IMR-90 (cell line): Measurements from ENCODE around the gene AMELX. TPM values are rescaled to one million over a fixed set of nuclear protein-coding genes. Genes with fewer than 3 reads are reported as not detected.

Experiments
- ATAC-seq: fragments of 200-7000 bp; cut with Tn5 transposase; 2 replicates; pipeline ENCODE4 v1.9.1; 2020; ENCODE audit warnings: low read depth, mild to moderate bottlenecking, moderate library complexity
- BruUV-seq: library from RNA; stranded (reverse); fragments of 400-500 nt; replicated peaks from 2 replicates; lab custom pipeline; 2021; lab: Mats Ljungman, UMichigan
- CTCF ChIA-PET: fragments of 300-600 bp; formaldehyde crosslinking; extraction: SDS; loops from one replicate; lab custom pipeline; 2021; ENCODE audit warnings: antibody characterized with exemption; lab: Yijun Ruan, JAX
- POLR2A ChIA-PET: fragments of 300-600 bp; sonication (Branson Sonifier 250); formaldehyde crosslinking; loops from one replicate; lab custom pipeline; 2022; ENCODE audit warnings: antibody characterized with exemption; ENCODE audit not compliant: unreplicated experiment; lab: Charles Lee
- DNase-seq: peaks from one replicate; pipeline ENCODE4 v3.0.0; 2013
- H2AFZ ChIP-seq: replicated peaks from 2 replicates; pipeline ENCODE3; 2013; ENCODE audit warnings: low read length, mild to moderate bottlenecking; ENCODE audit not compliant: poor library complexity
- H2AK5ac ChIP-seq: 2 replicates; pipeline ENCODE4 v1.6.1; 2013; ENCODE audit warnings: low read depth, low read length, inconsistent platforms
- H2AK9ac ChIP-seq: replicated peaks from 2 replicates; pipeline ENCODE3; 2013; ENCODE audit warnings: mild to moderate bottlenecking, low read depth, low read length, moderate library complexity; ENCODE audit not compliant: poor library complexity
- H2BK120ac ChIP-seq: 2 replicates; pipeline ENCODE4 v1.6.1; 2013; ENCODE audit warnings: low read depth, low read length, inconsistent platforms
- H2BK15ac ChIP-seq: 3 replicates; pipeline ENCODE4 v1.6.1; 2013; ENCODE audit warnings: low read depth, low read length, inconsistent platforms
- H2BK20ac ChIP-seq: 2 replicates; pipeline ENCODE4 v1.6.1; 2013; ENCODE audit warnings: low read depth, mild to moderate bottlenecking, inconsistent platforms, low read length, moderate library complexity
- H2BK5ac ChIP-seq: 2 replicates; pipeline ENCODE4 v1.6.1; 2013; ENCODE audit warnings: mild to moderate bottlenecking, low read depth, low read length, inconsistent platforms; ENCODE audit not compliant: poor library complexity, severe bottlenecking
- H3K14ac ChIP-seq: replicated peaks from 2 replicates; pipeline ENCODE4 v1.6.1; 2013; ENCODE audit warnings: low read depth, low read length, inconsistent platforms
- H3K18ac ChIP-seq: 2 replicates; pipeline ENCODE4 v1.6.1; 2013; ENCODE audit warnings: low read depth, low read length, control low read depth
- H3K23ac ChIP-seq: 2 replicates; pipeline ENCODE4 v1.6.1; 2013; ENCODE audit warnings: low read depth, low read length, inconsistent platforms
- H3K27ac ChIP-seq: 2 replicates; pipeline ENCODE4 v1.5.1; 2013; ENCODE audit warnings: mild to moderate bottlenecking, control low read depth, low read length; ENCODE audit not compliant: insufficient read depth
- H3K27me3 ChIP-seq: 2 replicates; pipeline ENCODE4 v1.6.1; 2013; ENCODE audit warnings: low read length; ENCODE audit not compliant: control insufficient read depth, insufficient read depth
- H3K36me3 ChIP-seq: 2 replicates; pipeline ENCODE4 v1.6.1; 2013; ENCODE audit warnings: low read length, mixed read lengths; ENCODE audit not compliant: control insufficient read depth, insufficient read depth
- H3K4ac ChIP-seq: 2 replicates; pipeline ENCODE4 v1.6.1; 2013; ENCODE audit warnings: low read depth, low read length, inconsistent platforms
- H3K4me1 ChIP-seq: 2 replicates; pipeline ENCODE4 v1.6.1; 2013; ENCODE audit warnings: low read length, mixed read lengths; ENCODE audit not compliant: control insufficient read depth, insufficient read depth
- H3K4me2 ChIP-seq: 2 replicates; pipeline ENCODE4 v1.6.1; 2013; ENCODE audit warnings: low read depth, mild to moderate bottlenecking, control low read depth, low read length, moderate library complexity
- H3K4me3 ChIP-seq: 2 replicates; pipeline ENCODE4 v1.5.1; 2013; ENCODE audit warnings: low read depth, mild to moderate bottlenecking, control low read depth, low read length, moderate library complexity; ENCODE audit not compliant: insufficient read depth
- H3K56ac ChIP-seq: 2 replicates; pipeline ENCODE4 v1.6.1; 2013; ENCODE audit warnings: low read length, inconsistent platforms; ENCODE audit not compliant: insufficient read depth; ENCODE audit errors: extremely low read depth
- H3K79me1 ChIP-seq, 2 experiments: 2 replicates each; pipeline ENCODE4 v1.6.1; 2013; ENCODE audit warnings: low read length in 2 of 2, inconsistent platforms in 1 of 2, low read depth in 1 of 2
- H3K9ac ChIP-seq: 2 replicates; pipeline ENCODE4 v1.6.1; 2013; ENCODE audit warnings: low read depth, low read length, control low read depth
- H3K9me1 ChIP-seq: 2 replicates; pipeline ENCODE4 v1.6.1; 2013; ENCODE audit warnings: low read length, inconsistent platforms; ENCODE audit not compliant: insufficient read depth
- H3K9me3 ChIP-seq: 2 replicates; pipeline ENCODE4 v1.6.1; 2013; ENCODE audit warnings: low read length; ENCODE audit not compliant: control insufficient read depth, insufficient read depth
- H4K20me1 ChIP-seq: 2 replicates; pipeline ENCODE4 v1.6.1; 2013; ENCODE audit warnings: low read length, inconsistent platforms; ENCODE audit not compliant: insufficient read depth
- H4K5ac ChIP-seq: 2 replicates; pipeline ENCODE4 v1.6.1; 2013; ENCODE audit warnings: mild to moderate bottlenecking, low read depth, low read length, control low read depth
- H4K8ac ChIP-seq, 2 experiments: 2 replicates each; pipeline ENCODE4 v1.6.1; 2013; ENCODE audit warnings: low read depth in 2 of 2, low read length in 2 of 2, control low read depth in 1 of 2, inconsistent platforms in 1 of 2
- H4K91ac ChIP-seq: 2 replicates; pipeline ENCODE4 v1.6.1; 2013; ENCODE audit warnings: low read depth, low read length, inconsistent platforms; ENCODE audit not compliant: insufficient read depth
- BHLHE40 ChIP-seq: fragments of 150-350 bp; IDR thresholded peaks from 2 replicates; pipeline ENCODE4 v1.6.1; 2016; ENCODE audit warnings: mild to moderate bottlenecking, low read depth, low read length
- FOS ChIP-seq: fragments of 150-350 bp; IDR thresholded peaks from 2 replicates; pipeline ENCODE4 v1.6.1; 2016; ENCODE audit warnings: low read depth, low read length
- POLR2A ChIP-seq: IDR thresholded peaks from 2 replicates; pipeline ENCODE4 v1.6.1; 2012; ENCODE audit warnings: mild to moderate bottlenecking, low read depth, low read length
- WGBS, 2 experiments: methylation state at CpG; one replicate each; pipeline versions ENCODE4 v1.1.5 to v1.1.7; 2013; ENCODE audit warnings: missing lambda C conversion rate in 2 of 2; ENCODE audit not compliant: insufficient read length in 1 of 2; ENCODE audit errors: extremely low coverage in 2 of 2; 5-methylcytosine and 5-hydroxymethylcytosine counted together
- dilution Hi-C: fragments of 300-500 bp; cut with HindIII; formaldehyde crosslinking; loops from one replicate; pipeline ENCODE4 v1.14.3; 2018; ENCODE audit warnings: low sequenced_read_pairs; ENCODE audit not compliant: unreplicated experiment
- in situ Hi-C: fragments of 300-500 bp; cut with MboI; formaldehyde crosslinking; loops from 3 replicates; pipeline ENCODE4 v1.14.3; 2019; ENCODE audit warnings: low sequenced_read_pairs, inconsistent platforms, mixed read lengths
- intact Hi-C: fragments of 100-400 bp; cut with micrococcal nuclease; formaldehyde crosslinking; loops from 2 replicates; pipeline ENCODE4 v1.10.0; 2022
- polyA plus RNA-seq, 3 experiments: library from polyadenylated mRNA; depleted of rRNA; stranded (reverse); fragments of >200 nt; gene quantifications; 2 replicates each; pipeline ENCODE4 v1.2.3, GENCODE V29; 2012; ENCODE audit warnings: low replicate concordance in 1 of 3
- total RNA-seq: library from RNA; depleted of rRNA; stranded (reverse); fragments of >200 nt; gene quantifications from 2 replicates; pipeline ENCODE4 v1.2.3, GENCODE V29; 2012

Gene AMELX
- total and polyA plus RNA-seq, 2 of the 4 experiments (the other 2 are of a cell fraction) = not detected

- H2BK20ac ChIP-seq = peak overlapping the region; percentile 30; the same call in 1 of the 2 replicates
- no peak overlapping the region for H3K4me3 ChIP-seq
- H4K20me1 ChIP-seq = no peaks in the 10 kb centered on the region
- H3K9ac ChIP-seq = no peak overlapping the region
- TF ChIP-seq POLR2A = no peak
- TF ChIP-seq FOS = peak; percentile 50; the same call in 1 of the 2 replicates
- TF ChIP-seq BHLHE40 = peak; percentile 42; the same call in 1 of the 2 replicates
- no peaks in the 10 kb centered on the region for H3K27me3 ChIP-seq
- no peak overlapping the region for H3K27ac ChIP-seq
- H3K14ac ChIP-seq = no peak overlapping the region; the same call in 1 of the 2 replicates
- no peak overlapping the region for H2AFZ ChIP-seq
- no peak overlapping the region for H3K56ac ChIP-seq
- no CpG with 5 or more reads among the region's 1 CpG for WGBS, 2 experiments
- in situ Hi-C loops (no loop called here), dilution Hi-C loops (no loop called here), intact Hi-C loops (no loop called here)
- POLR2A ChIA-PET = no interaction called here
- peak; percentile 70 for ATAC-seq
- no peaks in the 10 kb centered on the region for H3K9me3 ChIP-seq
- BruUV-seq = no TSS peak
- no peaks in the 10 kb centered on the region for H3K36me3 ChIP-seq
- peak overlapping the region; percentile 65; the same call in 1 of the 2 replicates for H3K18ac ChIP-seq
- peak overlapping the region; percentile 25; the same call in 1 of the 3 replicates for H2BK15ac ChIP-seq
- no peak overlapping the region for H2AK9ac ChIP-seq
- no peak overlapping the region for H2AK5ac ChIP-seq
- peak overlapping the region in 1 of 2 experiments; percentile 44; a peak in 1 of 4 replicates for H4K8ac ChIP-seq
- H2BK5ac ChIP-seq = peak overlapping the region; percentile 71
- H3K4me2 ChIP-seq = no peak overlapping the region; the same call in 1 of the 2 replicates
- H2BK120ac ChIP-seq = peak overlapping the region; percentile 13; the same call in 1 of the 2 replicates
- H4K91ac ChIP-seq = 0 out of 2 replicates have a peak overlapping the region, but pooled peaks have one; percentile 71
- H3K79me1 ChIP-seq = no peaks in the 10 kb centered on the region
- no peak overlapping the region for H4K5ac ChIP-seq
- no peak overlapping the region for H3K23ac ChIP-seq
- H3K9me1 ChIP-seq = no peaks in the 10 kb centered on the region
- 0 out of 2 replicates have a peak overlapping the region, but pooled peaks have one; percentile 6 for H3K4ac ChIP-seq
- peak; percentile 76 for DNase-seq
- CTCF ChIA-PET = no interaction called here
- H3K4me1 ChIP-seq = peaks cover 7% of the 10 kb centered on the region
These were observed 32.0 kb upstream of the AMELX start for GRCh38 chrX:11261260-11261659.
